NB4 (cell line): Measurements from ENCODE around the gene SLC1A1.

Experiments used
- CTCF ChIP-seq: IDR thresholded peaks from one replicate; pipeline ENCODE4 v1.5.1; 2012; ENCODE audit warnings: low read depth, low read length
- POLR2A ChIP-seq: IDR thresholded peaks from 2 replicates; pipeline ENCODE4 v1.6.1; 2011; ENCODE audit warnings: mild to moderate bottlenecking; ENCODE audit not compliant: insufficient read length; ENCODE audit errors: extremely low read depth

- TF ChIP-seq CTCF, result no peak
- TF ChIP-seq POLR2A, result no peak
Observed at GRCh38 chr9:4591123-4591500, 100.8 kb downstream of the SLC1A1 start.
